Measurements from ENCODE around the gene PLXNB2.

DNA sequence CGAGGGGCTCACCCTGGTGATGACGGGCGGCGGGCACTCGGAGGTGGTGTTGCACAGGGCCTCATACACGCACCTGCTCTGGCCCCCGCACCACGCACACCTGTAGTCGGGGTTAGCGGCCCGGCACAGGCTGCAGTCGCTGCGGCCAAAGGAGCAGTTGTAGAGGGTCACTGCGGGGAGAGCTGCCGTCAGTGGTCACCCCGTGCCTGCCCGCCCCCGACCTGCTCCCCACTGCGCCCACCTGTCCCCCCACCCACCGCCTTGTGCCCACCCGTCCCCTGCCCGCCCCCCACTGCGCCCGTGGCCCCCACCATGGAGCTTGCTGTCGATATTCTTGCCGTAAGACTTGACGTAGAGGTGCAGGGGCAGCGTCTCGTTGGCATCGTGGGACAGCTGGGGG lies 23.6 kb downstream of the PLXNB2 start:
- TF ChIP-seq, protein P1, sequence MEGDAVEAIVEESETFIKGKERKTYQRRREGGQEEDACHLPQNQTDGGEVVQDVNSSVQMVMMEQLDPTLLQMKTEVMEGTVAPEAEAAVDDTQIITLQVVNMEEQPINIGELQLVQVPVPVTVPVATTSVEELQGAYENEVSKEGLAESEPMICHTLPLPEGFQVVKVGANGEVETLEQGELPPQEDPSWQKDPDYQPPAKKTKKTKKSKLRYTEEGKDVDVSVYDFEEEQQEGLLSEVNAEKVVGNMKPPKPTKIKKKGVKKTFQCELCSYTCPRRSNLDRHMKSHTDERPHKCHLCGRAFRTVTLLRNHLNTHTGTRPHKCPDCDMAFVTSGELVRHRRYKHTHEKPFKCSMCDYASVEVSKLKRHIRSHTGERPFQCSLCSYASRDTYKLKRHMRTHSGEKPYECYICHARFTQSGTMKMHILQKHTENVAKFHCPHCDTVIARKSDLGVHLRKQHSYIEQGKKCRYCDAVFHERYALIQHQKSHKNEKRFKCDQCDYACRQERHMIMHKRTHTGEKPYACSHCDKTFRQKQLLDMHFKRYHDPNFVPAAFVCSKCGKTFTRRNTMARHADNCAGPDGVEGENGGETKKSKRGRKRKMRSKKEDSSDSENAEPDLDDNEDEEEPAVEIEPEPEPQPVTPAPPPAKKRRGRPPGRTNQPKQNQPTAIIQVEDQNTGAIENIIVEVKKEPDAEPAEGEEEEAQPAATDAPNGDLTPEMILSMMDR (IDR thresholded peaks at IDR 0.05; ENCODE audit: low read depth, low read length, poor library complexity, severe bottlenecking) = no peak
- no peak for TF ChIP-seq EZH2phosphoT487 (IDR thresholded peaks at IDR 0.05; ENCODE audit: borderline replicate concordance, low read length)
